GM12892 (cell line): ENCODE measurements around the gene ACTG1. TPM values are rescaled to one million over a fixed set of nuclear protein-coding genes. Genes with fewer than 3 reads are reported as not detected.

Experiments
- DNase-seq: peaks from one replicate; pipeline ENCODE4 v3.0.0; 2011; ENCODE audit not compliant: insufficient read length
- FAIRE-seq: peaks from 2 replicates; lab custom pipeline; 2011; peaks lifted over from hg19 to GRCh38; lab: Jason Lieb, UNC
- POLR2A ChIP-seq: IDR thresholded peaks from 2 replicates; pipeline ENCODE4 v1.6.1; 2011; ENCODE audit warnings: low read depth, low read length, control low read depth
- POLR2AphosphoS5 ChIP-seq: IDR thresholded peaks from 2 replicates; pipeline ENCODE4 v1.6.1; 2011; ENCODE audit warnings: low read depth, low read length, control low read depth
- TAF1 ChIP-seq: IDR thresholded peaks from 2 replicates; pipeline ENCODE4 v1.6.1; 2011; ENCODE audit warnings: low read depth, mild to moderate bottlenecking, control low read depth, low read length, borderline replicate concordance
- polyA plus RNA-seq: library from polyadenylated mRNA; unstranded; fragments of >200 nt; gene quantifications from one replicate; pipeline ENCODE4 v1.2.1, GENCODE V29; 2012; ENCODE audit warnings: missing spikeins, inconsistent platforms; ENCODE audit not compliant: missing spikeins

The ACTG1 gene
- 2,092 TPM for polyA plus RNA-seq

DNA sequence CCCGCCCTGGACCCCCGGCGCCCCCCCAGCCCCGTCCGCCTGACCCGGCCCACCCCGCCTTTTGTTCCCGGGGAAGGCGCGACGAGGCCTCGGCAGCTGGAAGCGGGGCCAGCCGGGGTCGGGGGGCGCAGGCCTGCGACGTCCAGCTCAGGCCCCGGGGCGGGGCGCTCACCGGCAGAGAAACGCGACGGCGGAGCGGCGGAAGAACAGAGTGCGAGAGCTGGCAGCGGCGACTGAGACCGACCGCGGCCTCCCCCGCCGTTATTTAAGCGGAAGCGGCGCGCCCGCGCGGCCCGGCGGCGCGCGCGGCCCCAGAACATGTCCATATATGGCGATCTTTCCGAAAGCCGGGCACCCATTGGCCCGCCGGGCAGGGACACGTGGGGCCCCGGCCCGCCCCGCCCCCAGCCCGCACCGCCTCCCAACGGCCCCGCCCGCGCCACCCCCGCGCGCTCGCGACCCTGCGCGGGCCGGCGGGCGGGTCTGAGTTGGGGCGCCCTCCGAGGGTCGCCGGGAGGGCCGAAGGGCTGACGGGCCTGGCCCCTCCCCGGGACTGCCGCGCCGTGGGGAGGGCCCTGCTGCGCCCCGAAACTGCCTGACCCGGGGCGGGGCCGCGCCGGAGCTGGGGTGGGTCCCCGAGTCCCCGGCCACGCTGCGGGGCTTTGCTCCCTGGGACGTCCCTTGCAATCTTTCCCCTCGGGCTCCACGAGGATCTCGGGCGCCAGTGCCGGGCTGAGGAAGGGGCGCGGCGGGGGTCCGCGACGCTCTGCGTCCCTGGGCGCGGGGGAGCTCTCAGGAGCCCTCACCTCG, at the start of gene ACTG1:
ACTG1 (minus strand) TSS at position 238 of the 810 bp plus-strand sequence. CDS start 445 bp downstream, outside the sequence.
- peak; percentile 97 for TF ChIP-seq POLR2A
- TF ChIP-seq POLR2AphosphoS5, result peak; percentile 97
- peak; percentile 96 for TF ChIP-seq TAF1
- peak; percentile 84 for DNase-seq
- peak; percentile 78 for FAIRE-seq

DNA sequence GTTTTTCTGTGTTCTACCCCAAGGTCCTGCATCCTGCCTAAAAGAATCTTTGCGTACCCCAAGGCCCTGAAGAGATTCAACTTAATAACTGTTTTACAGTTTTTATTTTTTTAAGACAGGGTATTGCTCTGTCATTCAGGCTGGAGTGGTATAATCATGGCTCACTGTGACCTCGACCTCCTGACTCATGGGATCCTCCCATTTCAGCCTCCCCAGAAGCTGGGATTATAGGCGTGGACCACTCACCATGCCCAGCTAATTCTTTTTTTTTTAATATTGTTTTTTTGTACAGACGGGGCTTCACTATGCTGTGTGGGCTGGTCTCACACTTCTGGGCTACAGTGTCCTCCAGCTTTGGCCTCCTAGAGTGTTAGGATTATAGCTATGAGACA, 48.9 kb upstream of the ACTG1 start:
- DNase-seq, result no peak
- no peak for FAIRE-seq
- TF ChIP-seq TAF1 (no peak), POLR2A (no peak), POLR2AphosphoS5 (no peak)

DNA sequence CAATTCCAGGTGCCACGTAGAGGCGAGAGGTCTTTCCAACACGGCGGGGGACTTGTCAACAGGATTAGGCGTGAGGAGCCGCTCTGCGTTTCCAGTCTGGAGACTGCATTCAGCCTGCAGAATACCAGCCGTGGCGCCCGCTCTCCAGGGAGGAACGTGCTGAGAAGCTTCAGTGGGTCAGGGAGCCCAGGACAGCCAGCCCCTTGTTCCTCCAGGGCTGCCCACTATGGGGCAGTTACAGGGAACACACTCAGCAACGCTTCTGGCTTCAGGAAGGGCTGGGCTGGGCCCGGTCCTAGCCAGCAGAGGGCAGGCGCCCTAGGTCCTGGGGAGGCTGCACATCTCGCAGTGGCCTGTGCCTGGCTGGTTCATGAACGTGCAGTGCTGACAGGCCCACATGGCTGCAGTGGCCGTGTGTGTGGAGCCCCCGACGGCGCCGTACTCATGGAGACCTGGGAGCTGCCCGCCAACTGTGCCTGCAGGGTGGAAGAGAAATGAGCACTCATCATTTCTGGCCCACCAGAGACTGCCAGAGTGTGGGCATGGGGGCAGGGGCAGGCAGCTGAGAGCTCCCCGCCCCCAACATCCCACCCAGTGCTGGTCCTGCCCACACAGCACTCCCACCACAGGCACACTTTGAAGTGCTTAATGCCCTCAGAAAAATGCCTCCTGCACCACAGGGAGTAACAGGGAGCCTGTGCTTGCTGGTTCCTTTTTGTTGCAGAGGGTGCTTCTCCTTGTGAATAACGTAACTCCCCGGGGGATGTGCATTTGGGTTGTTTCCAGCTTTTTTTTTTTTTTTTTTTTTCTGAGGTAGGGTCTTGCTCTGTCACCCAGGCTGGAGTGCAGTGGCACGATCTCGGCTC, 46.6 kb upstream of the ACTG1 start:
- DNase-seq, result no peak
- no peak for FAIRE-seq
- TF ChIP-seq TAF1 (no peak), POLR2AphosphoS5 (no peak), POLR2A (no peak)

DNA sequence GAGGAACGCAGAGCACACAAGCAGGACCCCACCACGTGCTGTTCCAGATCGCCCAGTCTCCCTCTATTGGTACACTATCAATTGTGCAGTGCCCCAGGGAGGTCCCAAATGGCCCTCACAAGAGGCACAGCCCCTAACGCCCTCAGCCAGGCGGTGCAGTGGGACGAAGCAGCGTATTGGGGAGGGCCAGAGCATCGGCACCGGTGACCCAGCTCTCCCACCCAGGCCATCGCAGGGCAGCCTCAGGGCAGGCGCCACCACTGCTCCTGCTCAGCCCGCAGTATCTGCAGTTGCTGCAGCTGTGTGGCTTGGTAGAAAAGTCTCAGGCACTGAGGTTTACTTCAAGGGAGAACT, 45.5 kb upstream of the ACTG1 start:
- TF ChIP-seq POLR2A (no peak), POLR2AphosphoS5 (no peak), TAF1 (no peak)
- FAIRE-seq (no peak), DNase-seq (no peak)

DNA sequence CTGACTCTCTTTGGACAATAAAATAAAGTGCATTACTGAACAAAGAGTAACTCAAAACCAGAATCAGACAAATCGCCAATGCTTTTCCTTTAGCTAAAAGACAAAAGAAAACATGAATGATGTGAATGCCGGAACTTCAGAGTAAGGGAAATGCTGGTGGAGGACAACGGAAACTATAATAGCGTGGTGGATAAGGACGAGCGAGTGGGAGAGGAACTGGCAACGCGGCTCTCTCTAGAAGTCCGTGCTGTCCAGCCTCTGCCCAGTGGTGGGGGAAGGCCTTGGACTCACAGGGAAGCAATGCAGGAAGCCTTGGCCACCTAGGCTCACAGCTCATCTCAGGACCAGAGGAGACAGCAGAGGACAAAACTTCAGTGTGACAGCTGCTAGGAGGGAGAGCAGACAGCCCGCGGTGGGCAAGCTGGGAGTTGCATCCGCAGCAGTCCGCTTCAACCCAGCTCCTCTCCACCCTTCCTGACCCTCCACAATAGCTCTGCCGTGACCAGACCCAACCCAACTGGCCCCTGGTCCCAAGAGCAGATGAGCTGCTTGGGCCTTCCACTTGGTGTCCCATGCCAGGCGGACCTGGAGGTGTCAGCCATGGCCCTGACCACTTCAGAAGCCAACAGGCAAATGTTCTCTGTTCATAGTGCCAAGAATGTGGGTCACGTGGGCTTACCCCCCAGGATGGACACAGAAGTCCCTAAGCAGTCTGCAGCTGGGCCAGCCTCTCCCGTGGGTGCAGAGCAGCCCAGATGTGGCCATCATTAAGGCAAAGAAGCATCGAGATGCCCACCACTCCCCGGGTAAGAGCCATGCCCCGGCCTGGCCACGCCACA, 44.9 kb upstream of the ACTG1 start:
- no peak for FAIRE-seq
- TF ChIP-seq POLR2AphosphoS5 (no peak), POLR2A (no peak), TAF1 (no peak)
- no peak for DNase-seq

DNA sequence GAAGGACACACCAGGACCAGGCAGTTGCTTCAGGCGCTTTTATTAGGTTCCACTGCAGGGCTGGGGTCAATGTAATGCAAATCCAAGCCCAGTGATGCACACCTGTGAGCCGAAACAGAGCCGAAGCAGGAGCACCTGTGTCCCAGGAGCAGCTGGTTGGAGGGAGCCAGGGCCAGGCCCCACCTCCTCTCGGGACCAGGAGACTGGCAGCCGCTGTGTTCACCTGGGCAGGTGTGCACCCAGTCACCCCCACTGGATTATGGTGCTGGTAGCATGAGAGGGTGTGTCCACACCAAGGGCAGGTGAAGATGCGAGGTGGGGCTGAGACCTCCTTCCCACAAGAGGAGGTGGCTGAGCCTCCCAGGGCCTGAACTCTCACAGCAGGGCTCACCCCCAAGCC, 44.3 kb upstream of the ACTG1 start:
- FAIRE-seq (no peak), DNase-seq (no peak)
- TF ChIP-seq TAF1 (no peak), POLR2A (no peak), POLR2AphosphoS5 (no peak)

DNA sequence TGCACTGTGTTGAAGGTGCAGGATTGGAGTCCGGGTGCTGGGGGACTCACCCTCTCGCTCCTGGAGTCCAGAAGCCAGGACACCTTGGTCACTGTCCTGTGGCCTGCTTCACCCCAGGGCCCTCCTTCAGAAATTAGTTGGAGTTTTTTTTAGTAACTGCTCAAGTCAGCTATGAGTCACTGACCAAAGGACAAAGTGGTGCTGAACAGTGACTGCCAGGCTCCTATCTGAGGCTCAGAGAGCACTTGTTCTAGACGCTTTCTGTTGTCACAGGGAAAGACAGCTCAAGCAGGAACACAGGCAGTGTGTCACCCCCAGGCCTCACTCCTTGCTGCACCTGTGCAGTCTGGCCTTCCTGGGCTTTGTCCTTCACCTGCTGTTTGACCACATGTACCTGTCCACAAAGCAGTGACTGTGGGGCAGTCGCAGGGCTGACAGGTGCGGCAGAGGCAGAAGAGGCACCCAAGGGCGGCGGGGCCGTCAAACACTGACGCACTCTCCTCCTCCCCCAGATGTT, 43.6 kb upstream of the ACTG1 start:
- no peak for TF ChIP-seq TAF1
- TF ChIP-seq POLR2AphosphoS5, result no peak
- TF ChIP-seq POLR2A, result no peak
- no peak for FAIRE-seq
- DNase-seq, result no peak

DNA sequence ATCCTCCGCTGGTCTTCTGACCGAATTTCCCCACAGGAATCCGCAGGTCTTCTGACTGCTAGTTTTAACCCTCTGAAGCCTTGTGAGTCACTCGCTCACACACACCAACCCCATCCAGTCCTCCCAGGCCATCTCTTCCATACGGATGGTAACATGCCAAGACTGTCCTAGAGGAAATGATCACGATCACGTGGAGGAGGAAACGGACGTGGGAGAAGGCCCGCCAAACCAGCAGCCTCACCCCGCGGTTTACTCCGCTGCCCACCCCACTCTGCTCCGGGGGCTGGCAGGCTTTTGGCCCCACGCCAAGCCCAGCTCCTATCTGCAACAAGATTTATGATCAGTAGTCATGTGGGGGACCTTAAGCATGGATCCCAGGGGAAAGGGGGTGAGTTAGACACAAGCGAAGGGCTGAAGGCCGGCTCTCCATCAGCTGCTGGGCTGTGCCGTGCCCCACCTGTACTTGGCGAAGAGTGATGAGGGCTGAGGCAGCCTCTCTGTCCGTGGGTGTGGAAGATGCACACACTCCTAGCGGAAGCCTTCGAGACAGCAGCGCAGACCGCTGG, 41.1 kb upstream of the ACTG1 start:
- DNase-seq (no peak), FAIRE-seq (no peak)
- TF ChIP-seq POLR2A (no peak), POLR2AphosphoS5 (no peak), TAF1 (no peak)

DNA sequence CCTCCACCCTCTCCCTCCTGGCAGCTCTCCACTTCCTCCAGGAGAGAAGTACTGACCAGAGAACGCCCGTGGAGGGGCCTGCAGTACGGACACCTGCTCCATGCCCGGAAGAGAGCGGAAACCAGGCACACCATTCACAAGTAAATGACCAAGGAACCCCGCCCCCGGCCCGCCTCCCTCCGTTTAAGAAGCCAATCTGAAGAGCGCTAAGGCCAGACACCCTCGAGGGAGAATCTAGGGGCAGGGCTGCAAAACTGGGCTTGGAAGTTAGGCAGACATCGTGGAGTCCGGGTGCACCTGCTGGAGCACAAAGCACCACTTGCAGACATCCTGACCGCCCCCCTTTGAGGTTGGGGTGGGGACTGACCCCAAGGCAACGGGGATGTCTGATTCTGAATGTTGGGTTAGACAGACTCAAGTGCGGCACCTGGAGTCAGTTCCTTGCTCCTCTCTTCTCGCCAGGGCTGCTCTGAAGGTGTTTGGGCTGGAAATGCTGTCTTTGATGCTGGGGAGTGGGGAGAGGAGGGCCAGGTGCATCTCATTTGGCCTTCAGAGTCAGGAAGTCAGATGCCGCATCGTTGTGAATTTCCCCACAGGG, 40.5 kb upstream of the ACTG1 start:
- DNase-seq, result peak; percentile 87
- TF ChIP-seq POLR2A (peak; percentile 75; the same call in 1 of the 2 replicates), TAF1 (no peak; the same call in 1 of the 2 replicates), POLR2AphosphoS5 (peak; percentile 58; the same call in 1 of the 2 replicates)
- FAIRE-seq, result peak; percentile 69

DNA sequence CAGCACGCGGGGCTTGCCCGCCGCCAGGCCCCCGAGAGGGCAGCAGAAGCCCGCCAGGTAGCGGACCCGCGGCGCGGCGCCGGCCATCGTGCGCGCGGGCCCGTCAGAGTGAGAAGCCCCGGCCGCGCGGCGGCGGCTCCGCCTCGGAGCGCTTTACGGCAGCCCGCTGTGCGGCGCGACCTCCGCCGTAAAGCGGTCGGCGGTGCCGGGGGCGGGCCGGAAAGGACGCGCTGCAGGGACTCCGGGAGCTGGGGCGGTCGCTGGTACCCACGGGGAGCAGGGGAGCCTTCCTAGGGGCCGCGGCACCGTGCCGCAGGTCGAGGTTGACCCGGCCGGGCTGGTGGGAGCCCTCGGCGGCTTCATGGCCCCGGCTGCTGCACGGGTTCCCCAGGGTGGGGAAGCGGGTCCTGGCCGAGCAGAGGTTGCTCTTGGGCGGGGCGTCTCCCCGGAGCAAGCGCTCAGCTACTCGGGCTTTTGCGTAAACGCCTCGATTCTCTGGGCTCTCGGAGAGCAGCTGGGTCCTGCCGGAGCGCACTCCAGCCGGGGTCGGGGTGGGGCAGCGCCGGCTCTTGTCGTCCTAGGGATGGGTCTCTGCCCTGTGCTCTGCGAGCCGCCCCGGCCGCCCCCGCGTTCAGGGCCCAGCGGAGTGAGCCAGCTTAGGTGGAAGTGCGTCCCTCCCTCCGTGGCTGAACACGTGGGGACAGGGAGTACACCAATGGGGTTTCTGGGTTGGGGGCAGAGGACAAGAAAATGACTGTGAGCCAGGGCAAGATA, 39.8 kb upstream of the ACTG1 start, which contains the start of gene FAAP100:
FAAP100 (minus strand) TSS at position 110 of the 774 bp plus-strand sequence; CDS start at position 87, 23 bp downstream.
- FAIRE-seq (peak; percentile 90), DNase-seq (peak; percentile 97)
- peak; percentile 89 for TF ChIP-seq POLR2A
- peak; percentile 86 for TF ChIP-seq TAF1
- peak; percentile 74; the same call in 1 of the 2 replicates for TF ChIP-seq POLR2AphosphoS5
